ENCODE results near the gene COL11A1. TPM values are rescaled to one million over a fixed set of nuclear protein-coding genes. Genes with fewer than 3 reads are reported as not detected.

The COL11A1 gene
- total RNA-seq, 1 experiment from 2014 or later: 0.05 TPM

GRCh38 chr1:102837551-102837950 lies 270.8 kb downstream of the COL11A1 start:
- no peak for ATAC-seq
- intact Hi-C loops (cut with micrococcal nuclease): no loop called here
- H3K27me3 ChIP-seq (ENCODE audit: insufficient read depth, low read length): no peaks in the 10 kb centered on the region
- H3K4me3 ChIP-seq (replicated peaks in 1 of 2; ENCODE audit: low read depth in 1 of 2, low read length in 2 of 2): no peak overlapping the region
- no peaks in the 10 kb centered on the region for H3K9me2 ChIP-seq (ENCODE audit: insufficient read depth)
- TF ChIP-seq POLR2AphosphoS5 (IDR thresholded peaks at IDR 0.05; ENCODE audit: low read depth, low read length) (no peak), ZFX (IDR thresholded peaks at IDR 0.05) (no peak)
- no peak for DNase-seq (ENCODE audit: low read depth, low spot score)
- CTCF ChIA-PET: no interaction called here
- POLR2A ChIA-PET: no interaction called here
- no peak overlapping the region for H2AFZ ChIP-seq (ENCODE audit: low read depth, low read length, poor library complexity, severe bottlenecking)
- H3K4me1 ChIP-seq (ENCODE audit: control insufficient read depth in 1 of 2, insufficient read depth in 2 of 2, low read length in 2 of 2): no peaks in the 10 kb centered on the region
- RAD21 ChIA-PET (ENCODE audit: low non-redundant PET in 1 of 2, low total read pairs in 2 of 2, uncharacterized antibody in 2 of 2, unreplicated experiment in 2 of 2): no interaction called here
- H3K36me3 ChIP-seq (ENCODE audit: control insufficient read depth in 1 of 2, insufficient read depth in 2 of 2, low read length in 2 of 2): no peaks in the 10 kb centered on the region
- H3K9me3 ChIP-seq (ENCODE audit: control insufficient read depth in 1 of 2, insufficient read depth in 1 of 2, low read depth in 1 of 2, low read length in 2 of 2): no peaks in the 10 kb centered on the region; a peak in 1 of 4 replicates
- H3K9ac ChIP-seq (ENCODE audit: low read length): no peak overlapping the region
- H3K27ac ChIP-seq (ENCODE audit: low read depth, low read length): no peak overlapping the region
- no peaks in the 10 kb centered on the region for H3K79me2 ChIP-seq (ENCODE audit: insufficient read depth, low read length)
- no peaks in the 10 kb centered on the region for H4K20me1 ChIP-seq (ENCODE audit: insufficient read depth)
- no TSS peak for BruUV-seq (replicated peaks)
- no peak overlapping the region for H3K4me2 ChIP-seq (ENCODE audit: low read length)

DNA sequence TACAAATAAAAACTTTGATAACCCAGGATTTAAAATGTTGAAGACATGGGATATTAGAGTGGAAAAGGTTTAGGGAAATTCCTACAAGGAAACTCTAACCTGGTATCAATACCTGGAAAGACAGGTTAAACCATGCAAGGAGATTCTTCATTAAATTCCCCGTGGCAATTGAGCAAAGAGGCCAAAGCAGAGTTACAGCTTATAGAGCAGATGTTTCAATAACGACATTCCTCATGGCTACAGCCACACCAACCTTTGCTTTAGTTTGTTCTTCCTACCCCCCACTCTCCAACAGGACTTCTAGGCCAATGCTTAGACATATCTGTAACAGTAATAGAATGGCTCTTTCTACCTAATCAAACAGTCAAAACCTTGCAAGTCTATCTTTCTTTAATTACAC lies 271.3 kb downstream of the COL11A1 start:
- no peaks in the 10 kb centered on the region for H3K36me3 ChIP-seq (ENCODE audit: control insufficient read depth in 1 of 2, insufficient read depth in 2 of 2, low read length in 2 of 2)
- no peak overlapping the region for H2AFZ ChIP-seq (ENCODE audit: low read depth, low read length, poor library complexity, severe bottlenecking)
- no peaks in the 10 kb centered on the region for H3K9me2 ChIP-seq (ENCODE audit: insufficient read depth)
- RAD21 ChIA-PET (ENCODE audit: low non-redundant PET in 1 of 2, low total read pairs in 2 of 2, uncharacterized antibody in 2 of 2, unreplicated experiment in 2 of 2): no interaction called here
- no peak overlapping the region for H3K9ac ChIP-seq (ENCODE audit: low read length)
- BruUV-seq (replicated peaks): no TSS peak
- POLR2A ChIA-PET: no interaction called here
- no peaks in the 10 kb centered on the region for H3K79me2 ChIP-seq (ENCODE audit: insufficient read depth, low read length)
- CTCF ChIA-PET: no interaction called here
- no peak for DNase-seq (ENCODE audit: low read depth, low spot score)
- no peak for TF ChIP-seq EZH2phosphoT487 (IDR thresholded peaks at IDR 0.05; ENCODE audit: borderline replicate concordance)
- TF ChIP-seq SIN3A (IDR thresholded peaks at IDR 0.05; ENCODE audit: low read depth): no peak
- TF ChIP-seq JUND (IDR thresholded peaks at IDR 0.05): no peak
- TF ChIP-seq ZNF274 (IDR thresholded peaks at IDR 0.05; ENCODE audit: low read depth, low read length): no peak
- no peak for TF ChIP-seq SP1 (IDR thresholded peaks at IDR 0.05; ENCODE audit: low read depth)
- no peak for TF ChIP-seq POLR2A (IDR thresholded peaks at IDR 0.05; ENCODE audit: borderline replicate concordance, extremely low read depth, insufficient read depth, insufficient read length)
- no peak for TF ChIP-seq REST (IDR thresholded peaks at IDR 0.05; ENCODE audit: low read depth)
- no peak for TF ChIP-seq RAD21 (IDR thresholded peaks at IDR 0.05; ENCODE audit: low read depth)
- H3K27ac ChIP-seq (ENCODE audit: low read depth, low read length): no peak overlapping the region
- H3K27me3 ChIP-seq (ENCODE audit: insufficient read depth, low read length): no peaks in the 10 kb centered on the region
- no peak for ATAC-seq
- intact Hi-C loops (cut with micrococcal nuclease): no loop called here
- H3K9me3 ChIP-seq (ENCODE audit: control insufficient read depth in 1 of 2, insufficient read depth in 1 of 2, low read depth in 1 of 2, low read length in 2 of 2): no peaks in the 10 kb centered on the region; a peak in 1 of 4 replicates
- H3K4me3 ChIP-seq (replicated peaks in 1 of 2; ENCODE audit: low read depth in 1 of 2, low read length in 2 of 2): no peak overlapping the region
- H3K4me2 ChIP-seq (ENCODE audit: low read length): no peak overlapping the region
- H3K4me1 ChIP-seq (ENCODE audit: control insufficient read depth in 1 of 2, insufficient read depth in 2 of 2, low read length in 2 of 2): no peaks in the 10 kb centered on the region
- no peaks in the 10 kb centered on the region for H4K20me1 ChIP-seq (ENCODE audit: insufficient read depth)
